CD4-positive, alpha-beta T cell treated with Interleukin-6 for 4 hours (primary cell): ENCODE data around the gene CREB5.
"Not testable (repeated sequence)": the region's sequence is repeated elsewhere in the genome, so short reads cannot be mapped to it uniquely, and the experiment has no call there.

ENCODE experiments used
- DNase-seq: peaks from one replicate; pipeline ENCODE4 v3.0.0-alpha.2; 2020; ENCODE audit warnings: mixed read lengths

The CREB5 gene

GRCh38 chr7:28517606-28518005 lies 105.3 kb downstream of the CREB5 start:
- no peak for DNase-seq

DNA sequence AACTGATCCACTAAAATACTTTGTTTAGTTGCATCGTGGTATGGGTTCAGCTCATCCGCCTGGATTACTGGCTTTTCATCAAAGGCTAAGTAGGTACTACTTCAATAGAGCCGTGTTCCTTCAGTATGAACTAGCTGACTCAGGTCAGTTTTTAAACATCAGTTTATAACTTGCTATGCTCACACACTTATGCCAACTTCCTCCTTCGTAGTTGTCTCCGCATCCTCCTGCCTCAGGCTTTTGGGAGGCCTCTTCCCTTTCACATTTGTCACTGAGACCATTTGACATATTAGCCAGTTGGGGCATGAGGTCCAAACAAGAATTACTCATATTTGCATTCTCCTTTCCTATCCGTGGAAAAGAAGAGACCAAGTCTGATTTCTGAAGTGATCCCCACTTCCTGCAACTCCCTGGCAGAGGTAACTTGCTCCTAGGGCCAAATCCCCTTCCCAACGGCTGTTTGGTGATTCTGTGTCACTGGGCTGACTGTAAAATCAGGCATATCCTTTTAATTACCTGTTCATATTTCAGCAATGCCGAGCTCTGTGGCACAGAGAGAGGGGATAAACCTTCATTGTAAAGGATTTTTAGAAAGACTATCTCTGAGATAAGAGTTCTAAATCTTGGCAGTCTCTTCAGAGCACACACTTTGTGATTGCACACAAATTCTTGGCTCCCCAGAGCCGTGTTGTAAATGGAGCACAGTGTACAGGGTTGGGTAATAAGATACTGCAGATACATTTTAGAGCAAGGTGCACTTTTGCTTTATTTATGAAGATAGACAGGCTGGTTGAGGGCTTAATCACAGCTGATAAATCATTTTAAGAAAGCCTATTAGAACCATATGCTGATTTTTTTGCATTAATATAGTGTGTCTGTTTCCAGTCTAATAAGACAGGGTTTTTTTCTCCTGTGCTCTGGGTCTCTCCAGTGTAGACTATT lies 108.0 kb downstream of the CREB5 start:
- DNase-seq = no peak

- DNase-seq = no peak
Observed at GRCh38 chr7:28524978-28525377, 112.7 kb downstream of the CREB5 start.

- no peak for DNase-seq
Observed at GRCh38 chr7:28528899-28529298, 116.6 kb downstream of the CREB5 start.

GRCh38 chr7:28529755-28530154 lies 117.4 kb downstream of the CREB5 start:
- DNase-seq = no peak

GRCh38 chr7:28530175-28530802 lies 118.0 kb downstream of the CREB5 start:
- no peak for DNase-seq

- DNase-seq = no peak
Observed at GRCh38 chr7:28530803-28531175, 118.5 kb downstream of the CREB5 start.

DNA sequence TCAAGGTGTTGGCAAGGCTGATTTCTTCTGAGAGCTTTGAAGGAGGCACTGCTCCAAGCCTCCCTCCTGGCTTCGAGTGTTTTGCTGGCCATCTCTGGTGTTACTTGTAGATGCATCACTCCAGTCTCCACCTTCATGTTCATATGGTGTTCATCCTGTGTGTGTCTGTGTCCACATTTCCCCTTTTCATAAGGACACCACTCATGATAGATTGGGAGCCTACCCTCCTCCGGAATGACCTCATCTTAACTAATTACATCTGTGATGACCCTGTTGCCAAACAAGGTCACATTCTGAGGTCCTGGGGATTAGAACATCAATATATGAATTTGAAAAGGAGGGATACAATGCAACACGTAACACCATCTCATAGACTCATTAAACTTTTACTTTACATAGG lies 119.0 kb downstream of the CREB5 start:
- DNase-seq = no peak

GRCh38 chr7:28532181-28532580 lies 119.9 kb downstream of the CREB5 start:
- DNase-seq = no peak

GRCh38 chr7:28533267-28533666 lies 120.9 kb downstream of the CREB5 start:
- no peak for DNase-seq

DNA sequence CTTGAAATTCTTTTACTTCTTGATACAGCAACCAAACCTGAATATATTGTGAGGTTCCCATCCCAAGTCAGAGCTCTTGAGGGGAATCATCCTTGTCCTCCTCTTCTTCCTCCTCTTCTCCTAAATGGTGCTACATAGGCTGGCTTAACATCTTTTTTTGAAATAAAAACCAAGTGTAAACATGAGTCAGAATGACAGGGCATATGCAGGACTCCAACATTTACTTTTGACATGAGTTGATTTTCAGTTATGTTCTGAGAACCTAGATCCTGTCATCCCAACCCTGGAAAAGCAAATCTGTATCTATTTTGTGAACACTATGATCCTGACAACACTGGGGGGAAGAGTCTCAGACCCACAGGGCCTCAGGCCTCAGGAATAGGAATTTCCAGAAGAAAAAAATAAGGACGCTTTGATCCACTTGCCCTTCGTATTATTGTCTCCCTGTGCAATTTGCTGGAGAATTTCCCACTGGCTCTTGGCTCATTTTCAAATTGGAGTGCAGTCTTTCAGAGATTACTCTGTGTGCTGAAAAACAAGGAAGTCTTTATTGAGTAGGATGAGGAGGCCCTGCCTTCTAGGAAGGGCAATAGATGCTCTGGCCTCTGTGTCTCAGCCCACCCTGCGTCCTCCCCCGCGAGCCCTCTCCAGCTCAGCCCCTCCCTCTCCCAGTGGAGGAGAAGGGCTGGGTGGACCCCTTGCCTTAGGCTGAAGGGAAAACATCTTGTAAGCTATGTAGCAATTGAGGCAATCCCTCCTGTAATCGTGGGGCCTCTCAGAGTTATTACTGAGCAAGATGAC lies 121.6 kb downstream of the CREB5 start:
- DNase-seq = no peak

DNA sequence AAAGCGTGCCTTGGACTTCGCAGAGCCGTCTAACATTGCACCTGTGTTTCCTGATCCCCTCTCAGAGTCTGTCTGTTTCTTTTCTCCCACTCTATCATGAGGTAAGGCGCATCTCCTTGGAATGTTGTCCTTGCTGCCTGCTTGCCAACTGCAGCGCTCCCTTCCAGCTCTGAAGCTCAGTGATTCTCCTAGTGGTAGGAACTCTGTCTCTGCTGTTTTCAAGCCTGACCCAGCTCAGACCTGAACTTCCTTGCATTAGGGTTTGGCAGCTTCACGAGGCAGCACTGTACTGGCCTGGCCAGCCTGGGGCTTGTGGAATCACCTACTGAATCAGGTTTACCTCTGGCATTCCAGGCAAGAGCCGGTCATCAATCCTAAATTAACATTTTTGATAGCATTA lies 123.9 kb downstream of the CREB5 start:
- no peak for DNase-seq

GRCh38 chr7:28539289-28539981 lies 127.1 kb downstream of the CREB5 start:
- DNase-seq = no peak

GRCh38 chr7:28542410-28542809 lies 130.1 kb downstream of the CREB5 start:
- DNase-seq = no peak

GRCh38 chr7:28544453-28545117 lies 132.3 kb downstream of the CREB5 start:
- DNase-seq = no peak

GRCh38 chr7:28546067-28546466 lies 133.7 kb downstream of the CREB5 start:
- DNase-seq = no peak

DNA sequence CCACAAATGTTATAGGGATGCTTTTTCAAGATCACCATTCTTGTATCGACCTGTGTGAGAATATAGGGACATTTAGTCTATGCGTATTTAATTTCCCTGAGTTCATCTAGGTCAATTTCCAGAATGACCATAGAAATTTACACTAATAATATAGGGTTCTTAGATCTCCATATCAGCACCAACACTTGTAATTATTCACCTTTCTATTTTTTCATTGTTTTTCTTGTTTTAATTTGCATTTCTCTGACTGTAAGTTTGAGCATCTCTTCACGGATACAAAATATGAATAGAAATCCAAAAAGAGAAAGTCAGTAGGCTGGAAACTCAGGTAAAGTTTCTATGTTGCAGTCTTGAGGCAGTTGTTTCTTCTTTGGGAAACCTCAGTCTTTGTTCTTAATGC lies 134.8 kb downstream of the CREB5 start:
- no peak for DNase-seq

DNA sequence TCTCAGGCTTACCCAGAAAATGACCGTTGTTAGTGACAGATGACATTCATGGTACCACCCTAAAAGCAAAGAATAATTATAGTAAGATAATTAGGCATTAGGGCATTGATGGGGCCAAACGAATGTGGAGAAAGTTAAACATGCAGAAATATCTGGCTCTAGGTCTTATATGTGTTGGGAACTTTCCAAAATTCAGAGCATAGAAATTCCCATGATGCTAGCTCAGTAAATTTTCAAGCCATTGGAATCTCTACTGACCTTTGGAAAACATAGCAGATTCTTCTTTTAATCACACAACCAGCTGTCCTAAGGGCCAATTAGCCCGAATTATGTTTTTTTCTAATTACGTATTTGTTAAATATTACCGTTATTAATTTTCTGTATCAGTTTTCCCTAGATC lies 136.1 kb downstream of the CREB5 start:
- DNase-seq = no peak

- no peak for DNase-seq
Observed at GRCh38 chr7:28549998-28550397, 137.7 kb downstream of the CREB5 start.

DNA sequence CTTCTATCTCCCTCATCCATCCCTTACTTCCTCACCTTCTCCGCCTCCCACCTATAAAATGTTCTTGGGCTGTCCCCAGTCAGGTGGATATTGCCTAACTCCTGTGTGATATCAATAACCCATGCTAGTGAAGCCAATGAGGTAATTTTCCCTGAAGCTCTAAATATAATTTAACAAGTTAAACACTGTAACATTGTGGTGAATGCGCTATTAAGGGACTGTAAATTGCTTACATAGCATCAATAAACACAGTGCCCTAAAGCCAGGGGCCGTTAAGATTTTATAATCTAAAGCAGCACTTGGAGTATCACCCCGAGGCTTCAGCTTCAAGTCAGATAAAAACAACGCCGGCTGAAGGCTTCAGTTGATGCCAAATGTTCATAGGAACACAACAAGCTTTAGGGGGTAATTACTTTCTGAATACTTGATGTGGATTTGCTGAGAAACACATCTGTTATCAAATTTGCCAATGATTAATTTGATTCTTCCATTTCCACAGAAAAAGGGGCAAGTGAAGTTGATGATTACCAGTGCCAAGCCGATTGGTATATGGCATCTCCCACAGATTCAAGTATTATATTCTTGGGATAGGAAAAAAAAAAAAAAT lies 138.4 kb downstream of the CREB5 start:
- no peak for DNase-seq

DNA sequence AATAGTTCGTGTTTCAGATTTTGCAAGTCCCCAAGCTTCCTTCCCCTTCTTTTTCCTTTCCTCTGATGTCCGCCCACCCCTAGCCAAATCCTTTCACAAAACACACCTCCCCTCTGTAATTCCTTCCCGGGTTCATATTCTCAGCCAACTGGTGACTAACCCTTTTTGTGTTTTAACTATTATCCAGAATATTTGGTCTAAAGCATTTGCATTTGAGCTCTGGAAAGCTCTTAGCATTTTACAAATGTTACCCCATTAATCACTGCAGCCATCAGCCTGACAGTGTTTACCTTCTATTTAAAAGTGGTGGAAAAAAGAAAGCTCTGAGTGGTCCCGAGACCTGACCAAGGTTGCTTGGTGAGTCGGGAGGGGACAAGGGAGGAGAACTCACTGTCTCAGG lies 139.0 kb downstream of the CREB5 start:
- no peak for DNase-seq

GRCh38 chr7:28551766-28552165 lies 139.4 kb downstream of the CREB5 start:
- not testable (repeated sequence) for DNase-seq
